Naive thymus-derived CD4-positive, alpha-beta T cell (primary cell): ENCODE data around the gene COCH. TPM values are rescaled to one million over a fixed set of nuclear protein-coding genes. Genes with fewer than 3 reads are reported as not detected.

ENCODE experiments used
- ATAC-seq: fragments of 150-1000 bp; cut with Tn5 transposase; 2 replicates; pipeline ENCODE4 v1.10.0; 2021; ENCODE audit warnings: mild to moderate bottlenecking, moderate library complexity
- CTCF ChIA-PET: fragments of 350-600 bp; sonication (Branson Sonifier 250); formaldehyde crosslinking; loops from one replicate; lab custom pipeline; 2021; ENCODE audit warnings: antibody characterized with exemption; lab: Charles Lee
- POLR2A ChIA-PET: fragments of 350-600 bp; sonication (Branson Sonifier 250); formaldehyde crosslinking; loops from one replicate; lab custom pipeline; 2021; ENCODE audit warnings: antibody characterized with exemption, inconsistent platforms; lab: Charles Lee
- DNase-seq, 9 donors: peaks; one replicate each; pipeline versions ENCODE4 v3.0.0 to v3.0.0-alpha.2; 2020 to 2022; ENCODE audit warnings: mixed read lengths in 1 of 9
- H3K27ac ChIP-seq: one replicate; pipeline ENCODE4 v1.7.0; 2013; ENCODE audit warnings: mild to moderate bottlenecking, low read depth, low read length, moderate library complexity
- H3K27me3 ChIP-seq, 2 donors: one replicate each; pipeline ENCODE4 v1.7.0; 2013; ENCODE audit warnings: low read length in 2 of 2, mild to moderate bottlenecking in 2 of 2, moderate library complexity in 2 of 2; ENCODE audit not compliant: control insufficient read depth in 2 of 2, insufficient read depth in 2 of 2
- H3K36me3 ChIP-seq, 3 experiments: 1 replicate in 2 of 3; 2 replicates in 1 of 3; pipeline ENCODE4 v1.7.0; 2013; ENCODE audit warnings: low read length in 3 of 3, mild to moderate bottlenecking in 3 of 3, moderate library complexity in 1 of 3; ENCODE audit not compliant: insufficient read depth in 3 of 3, control insufficient read depth in 2 of 3
- H3K4me1 ChIP-seq, 2 donors: one replicate each; pipeline ENCODE4 v1.7.0; 2013; ENCODE audit warnings: low read length in 2 of 2, mild to moderate bottlenecking in 2 of 2, moderate library complexity in 1 of 2; ENCODE audit not compliant: control insufficient read depth in 2 of 2, insufficient read depth in 2 of 2
- H3K4me3 ChIP-seq: 2 replicates; pipeline ENCODE4 v1.7.0; 2013; ENCODE audit warnings: mild to moderate bottlenecking, low read length
- H3K9me3 ChIP-seq, 3 experiments: 1 replicate in 2 of 3; 2 replicates in 1 of 3; pipeline ENCODE4 v1.7.0; 2013; ENCODE audit warnings: low read length in 3 of 3; ENCODE audit not compliant: control insufficient read depth in 2 of 3
- H3K27ac Mint-ChIP-seq, 9 donors: one replicate each; pipeline ENCODE4 v1.8.0; 2020 to 2022; ENCODE audit warnings: mixed read lengths in 9 of 9, mild to moderate bottlenecking in 8 of 9, moderate library complexity in 5 of 9, inconsistent platforms in 2 of 9
- H3K27me3 Mint-ChIP-seq, 5 donors: one replicate each; pipeline ENCODE4 v1.8.0; 2021 to 2022; ENCODE audit warnings: mixed read lengths in 5 of 5, mild to moderate bottlenecking in 1 of 5
- H3K36me3 Mint-ChIP-seq, 5 donors: one replicate each; pipeline ENCODE4 v1.8.0; 2020 to 2022; ENCODE audit warnings: mixed read lengths in 5 of 5, mild to moderate bottlenecking in 3 of 5, inconsistent platforms in 1 of 5
- H3K4me1 Mint-ChIP-seq, 7 donors: one replicate each; pipeline ENCODE4 v1.8.0; 2020 to 2022; ENCODE audit warnings: mixed read lengths in 7 of 7, mild to moderate bottlenecking in 3 of 7, inconsistent platforms in 1 of 7
- H3K4me3 Mint-ChIP-seq, 10 donors: one replicate each; pipeline ENCODE4 v1.8.0; 2020 to 2022; ENCODE audit warnings: mild to moderate bottlenecking in 10 of 10, mixed read lengths in 10 of 10, moderate library complexity in 6 of 10, inconsistent platforms in 2 of 10
- H3K9me3 Mint-ChIP-seq, 11 donors: one replicate each; pipeline ENCODE4 v1.8.0; 2020 to 2022; ENCODE audit warnings: mixed read lengths in 11 of 11, mild to moderate bottlenecking in 4 of 11, inconsistent platforms in 1 of 11, moderate library complexity in 1 of 11
- intact Hi-C, 2 donors: fragments of 100-400 bp; cut with micrococcal nuclease; formaldehyde crosslinking; loops; one replicate each; pipeline ENCODE4 v1.15.1; 2023
- polyA plus RNA-seq, 2 donors: library from polyadenylated mRNA; unstranded; fragments of 300-500 nt; fragmentation: Illumina TruSeq; gene quantifications; one replicate each; pipeline ENCODE4 v1.2.3, GENCODE V29; 2021
- total RNA-seq, 6 experiments: library from RNA in 5 of 6; stranded (reverse) in 5 of 6; gene quantifications; 1 replicate in 5 of 6; 2 replicates in 1 of 6; pipeline ENCODE4 v1.2.3 and lab custom pipeline; 2021 to 2026

The COCH gene
- total and polyA plus RNA-seq, 7 experiments from 2014 or later = 0.15 to 1.6 (median 0.24) TPM; not detected in 2

GRCh38 chr14:30873308-30874119 is 845 bp upstream of the COCH start:
- DNase-seq (no peak), ATAC-seq (no peak)
- intact Hi-C loops = loop anchor here in 1 of 2 donors (10.0 kb wide), 1 partner anchor 211 kb away; no protein-coding TSS in a partner anchor
- H3K27ac ChIP-seq = no peak overlapping the region
- CTCF ChIA-PET = no interaction called here
- H3K9me3 ChIP-seq = no peaks in the 10 kb centered on the region
- H3K36me3 Mint-ChIP-seq = no peaks in the 10 kb centered on the region
- peak overlapping the region; percentile 14 to 81 (median 66) for H3K4me3 Mint-ChIP-seq
- no peak overlapping the region for H3K27ac Mint-ChIP-seq
- H3K9me3 Mint-ChIP-seq = no peaks in the 10 kb centered on the region
- H3K27me3 Mint-ChIP-seq = peaks cover 57 to 77% (median 67%) of the 10 kb centered on the region in 5 donors
- POLR2A ChIA-PET = no interaction called here
- H3K4me3 ChIP-seq = no peak overlapping the region
- peaks cover 0 to 9% of the 10 kb centered on the region in 2 donors for H3K27me3 ChIP-seq
- H3K4me1 ChIP-seq = peaks cover 0 to 5% of the 10 kb centered on the region in 2 donors
- peaks cover 0 to 15% (median 10%) of the 10 kb centered on the region in 7 donors for H3K4me1 Mint-ChIP-seq
- no peaks in the 10 kb centered on the region for H3K36me3 ChIP-seq

DNA sequence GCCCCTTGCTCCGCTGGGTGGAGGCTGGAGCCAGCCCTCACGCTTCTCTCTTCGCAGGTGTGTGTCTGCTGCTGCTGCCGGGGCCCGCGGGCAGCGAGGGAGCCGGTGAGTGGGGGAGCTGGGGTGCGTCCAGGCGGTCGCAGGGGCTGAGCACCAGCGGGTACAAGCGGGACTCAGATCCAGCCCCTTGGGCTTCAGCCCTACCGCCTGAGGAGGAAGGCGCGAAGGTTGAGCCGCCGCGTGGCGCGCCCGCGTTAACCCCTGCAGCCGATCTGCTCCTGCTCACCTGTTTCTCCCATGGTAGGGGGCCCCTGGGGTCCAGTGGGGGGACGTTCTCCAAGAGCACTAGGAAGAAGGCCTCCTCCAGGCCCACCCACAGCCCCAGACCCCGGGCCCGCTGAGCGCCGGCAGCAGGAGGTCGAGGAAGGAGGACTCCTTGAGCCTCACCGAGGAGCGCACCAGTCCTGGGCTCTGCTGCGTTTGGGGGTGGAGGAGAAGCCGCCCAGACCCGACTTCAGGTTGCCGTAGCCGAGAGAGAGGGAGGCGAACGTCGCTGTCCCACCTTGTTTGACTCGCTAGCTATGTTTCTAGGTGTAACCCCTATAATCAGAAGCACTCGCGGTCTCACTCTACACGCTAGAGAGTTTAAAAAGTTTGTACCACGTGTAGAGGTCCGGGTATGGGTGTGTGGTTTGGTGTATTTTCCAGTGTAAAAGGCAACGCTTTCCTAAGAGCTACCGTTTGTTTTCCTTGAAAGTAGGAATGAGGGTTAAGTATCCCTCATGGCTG is 834 bp downstream of the COCH start:
- H3K4me1 Mint-ChIP-seq = peaks cover 0 to 15% (median 10%) of the 10 kb centered on the region in 7 donors
- intact Hi-C loops = loop anchor here in 1 of 2 donors (10.0 kb wide), 1 partner anchor 210 kb away; no protein-coding TSS in a partner anchor
- no peak overlapping the region for H3K27ac Mint-ChIP-seq
- Histone ChIP-seq H3K4me3 (peak overlapping the region; percentile 39), H3K4me1 (peaks cover 0 to 5% of the 10 kb centered on the region in 2 donors), H3K9me3 (no peaks in the 10 kb centered on the region), H3K36me3 (no peaks in the 10 kb centered on the region), H3K27me3 (peaks cover 0 to 9% of the 10 kb centered on the region in 2 donors), H3K27ac (no peak overlapping the region)
- H3K9me3 Mint-ChIP-seq = no peaks in the 10 kb centered on the region
- ATAC-seq = peak; percentile 28
- no peaks in the 10 kb centered on the region for H3K36me3 Mint-ChIP-seq
- POLR2A ChIA-PET = no interaction called here
- peaks cover 49 to 74% (median 54%) of the 10 kb centered on the region in 5 donors for H3K27me3 Mint-ChIP-seq
- peak overlapping the region; percentile 37 to 86 (median 78) for H3K4me3 Mint-ChIP-seq
- CTCF ChIA-PET = no interaction called here
- peak in 2 of 9 donors; percentile 6 to 25 for DNase-seq

DNA sequence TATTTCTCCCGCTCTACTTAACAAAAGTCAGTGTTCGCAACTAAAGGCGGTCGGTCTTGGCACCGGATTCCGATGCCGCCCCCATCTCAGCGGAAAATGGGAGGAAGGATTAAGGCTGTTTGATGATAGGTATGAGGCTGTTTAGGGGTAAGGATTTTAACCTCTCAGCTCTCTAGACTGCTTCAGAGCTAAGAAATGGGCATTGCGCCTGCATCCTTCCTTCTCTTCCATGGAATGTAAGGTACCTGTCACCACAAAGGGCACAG is 1.4 kb downstream of the COCH start:
- peaks cover 0 to 15% (median 10%) of the 10 kb centered on the region in 7 donors for H3K4me1 Mint-ChIP-seq
- H3K36me3 Mint-ChIP-seq = no peaks in the 10 kb centered on the region
- Histone ChIP-seq H3K4me3 (no peak overlapping the region), H3K27ac (no peak overlapping the region), H3K4me1 (peaks cover 0 to 5% of the 10 kb centered on the region in 2 donors), H3K36me3 (no peaks in the 10 kb centered on the region), H3K27me3 (peaks cover 0 to 9% of the 10 kb centered on the region in 2 donors), H3K9me3 (no peaks in the 10 kb centered on the region)
- H3K27me3 Mint-ChIP-seq = peaks cover 44 to 70% (median 51%) of the 10 kb centered on the region in 5 donors
- no peak overlapping the region for H3K27ac Mint-ChIP-seq
- H3K9me3 Mint-ChIP-seq = no peaks in the 10 kb centered on the region
- intact Hi-C loops = loop anchor here in 1 of 2 donors (10.0 kb wide), 1 partner anchor 209 kb away; no protein-coding TSS in a partner anchor
- POLR2A ChIA-PET = no interaction called here
- CTCF ChIA-PET = no interaction called here
- ATAC-seq = no peak
- no peak for DNase-seq
- peak overlapping the region; percentile 37 to 86 (median 78) for H3K4me3 Mint-ChIP-seq

GRCh38 chr14:30876692-30877091 is 2.3 kb downstream of the COCH start:
- no peak overlapping the region for H3K4me3 ChIP-seq
- POLR2A ChIA-PET = no interaction called here
- H3K27ac ChIP-seq = no peak overlapping the region
- Mint-ChIP-seq H3K27me3 (peaks cover 38 to 62% (median 41%) of the 10 kb centered on the region in 5 donors), H3K4me3 (peak overlapping the region in 2 of 10 donors; percentile 17 to 20), H3K9me3 (no peaks in the 10 kb centered on the region), H3K36me3 (no peaks in the 10 kb centered on the region), H3K27ac (no peak overlapping the region), H3K4me1 (peaks cover 0 to 15% (median 10%) of the 10 kb centered on the region in 7 donors)
- ATAC-seq = no peak
- H3K4me1 ChIP-seq = peaks cover 0 to 5% of the 10 kb centered on the region in 2 donors
- no peak for DNase-seq
- no peaks in the 10 kb centered on the region for H3K36me3 ChIP-seq
- H3K27me3 ChIP-seq = peaks cover 0 to 9% of the 10 kb centered on the region in 2 donors
- intact Hi-C loops = loop anchor here in 1 of 2 donors (10.0 kb wide), 1 partner anchor 208 kb away; no protein-coding TSS in a partner anchor
- no peaks in the 10 kb centered on the region for H3K9me3 ChIP-seq
- CTCF ChIA-PET = interaction anchor here (0.6 kb wide), 1 partner anchor 150 kb away, joined by 3 read pairs; the partner anchor contains the start of gene STRN3

GRCh38 chr14:30882431-30882830 is 8.1 kb downstream of the COCH start:
- no peaks in the 10 kb centered on the region for H3K36me3 ChIP-seq
- no peaks in the 10 kb centered on the region for H3K27me3 ChIP-seq
- intact Hi-C loops = no loop called here
- no peak overlapping the region for H3K27ac ChIP-seq
- Mint-ChIP-seq H3K9me3 (peaks cover 0 to 1% (median 0%) of the 10 kb centered on the region in 11 donors), H3K27me3 (peaks cover 4 to 27% (median 5%) of the 10 kb centered on the region in 5 donors), H3K36me3 (peaks cover 0 to 6% (median 0%) of the 10 kb centered on the region in 5 donors), H3K4me3 (no peak overlapping the region), H3K27ac (no peak overlapping the region), H3K4me1 (peaks cover 0 to 5% (median 0%) of the 10 kb centered on the region in 7 donors)
- ChIA-PET CTCF (no interaction called here), POLR2A (no interaction called here)
- no peaks in the 10 kb centered on the region for H3K9me3 ChIP-seq
- ATAC-seq (peak; percentile 34), DNase-seq (no peak)
- H3K4me3 ChIP-seq = no peak overlapping the region
- H3K4me1 ChIP-seq = no peaks in the 10 kb centered on the region

GRCh38 chr14:30883508-30884294 is 9.3 kb downstream of the COCH start:
- intact Hi-C loops = no loop called here
- Mint-ChIP-seq H3K9me3 (peaks cover 0 to 1% (median 0%) of the 10 kb centered on the region in 11 donors), H3K27me3 (peaks cover 0 to 14% (median 0%) of the 10 kb centered on the region in 5 donors), H3K4me1 (peaks cover 0 to 5% (median 3%) of the 10 kb centered on the region in 7 donors), H3K27ac (no peak overlapping the region), H3K36me3 (peaks cover 0 to 10% (median 0%) of the 10 kb centered on the region in 5 donors), H3K4me3 (no peak overlapping the region)
- H3K4me3 ChIP-seq = no peak overlapping the region
- H3K27ac ChIP-seq = no peak overlapping the region
- no peaks in the 10 kb centered on the region for H3K4me1 ChIP-seq
- no peak for DNase-seq
- ChIA-PET POLR2A (no interaction called here), CTCF (interaction anchor here (0.7 kb wide), 1 partner anchor 496 kb away, joined by 3 read pairs; no protein-coding TSS in a partner anchor)
- H3K36me3 ChIP-seq = no peaks in the 10 kb centered on the region
- H3K9me3 ChIP-seq = no peaks in the 10 kb centered on the region
- no peaks in the 10 kb centered on the region for H3K27me3 ChIP-seq
- ATAC-seq = no peak
